DMS79 (cell line): ENCODE results near the gene JPH4.
A peak's percentile ranks its signal among the peaks of the same experiment; 100 is the strongest.
"Not testable (repeated sequence)": the region's sequence is repeated elsewhere in the genome, so short reads cannot be mapped to it uniquely, and the experiment has no call there.

Experiments
- DNase-seq: peaks from one replicate; lab custom pipeline; 2025; lab: John Stamatoyannopoulos, UW

JPH4 gene

GRCh38 chr14:23578560-23579310 lies at the start of gene JPH4:
Gene JPH4, minus strand, starts transcription at chr14:23578790. Its CDS starts 1,337 bp downstream, at chr14:23577453.
- no peak for DNase-seq

GRCh38 chr14:23627961-23628360 lies 49.4 kb upstream of the JPH4 start:
- DNase-seq, result no peak

- no peak for DNase-seq
Observed at GRCh38 chr14:23626946-23627345, 48.4 kb upstream of the JPH4 start.

GRCh38 chr14:23624830-23625404 lies 46.3 kb upstream of the JPH4 start:
- no peak for DNase-seq

- DNase-seq, result no peak
Observed at GRCh38 chr14:23623962-23624361, 45.4 kb upstream of the JPH4 start.

GRCh38 chr14:23622990-23623389 lies 44.4 kb upstream of the JPH4 start:
- no peak for DNase-seq

GRCh38 chr14:23621932-23622730 lies 43.5 kb upstream of the JPH4 start:
- DNase-seq, result no peak

- no peak for DNase-seq
Observed at GRCh38 chr14:23621204-23621931, 42.8 kb upstream of the JPH4 start.

GRCh38 chr14:23620177-23620702 lies 41.6 kb upstream of the JPH4 start:
- no peak for DNase-seq

GRCh38 chr14:23618415-23618988 lies 39.9 kb upstream of the JPH4 start:
- no peak for DNase-seq

- DNase-seq, result no peak
Observed at GRCh38 chr14:23617539-23617938, 38.9 kb upstream of the JPH4 start.

GRCh38 chr14:23615856-23616255 lies 37.3 kb upstream of the JPH4 start:
- no peak for DNase-seq

- DNase-seq, result no peak
Observed at GRCh38 chr14:23614395-23614828, 35.8 kb upstream of the JPH4 start.

- DNase-seq, result no peak
Observed at GRCh38 chr14:23613242-23614070, 34.9 kb upstream of the JPH4 start.

- no peak for DNase-seq
Observed at GRCh38 chr14:23612802-23613201, 34.2 kb upstream of the JPH4 start.

- DNase-seq, result peak; percentile 45
Observed at GRCh38 chr14:23612354-23612732, 33.8 kb upstream of the JPH4 start.

- DNase-seq, result no peak
Observed at GRCh38 chr14:23610815-23611289, 32.3 kb upstream of the JPH4 start.

GRCh38 chr14:23610090-23610814 lies 31.7 kb upstream of the JPH4 start:
- DNase-seq, result no peak

GRCh38 chr14:23609411-23610089 lies 31.0 kb upstream of the JPH4 start:
- not testable (repeated sequence) for DNase-seq
